Stimulated activated CD4-positive, alpha-beta T cell treated with anti-CD3 and anti-CD28 coated beads, Interleukin-4, amount 100 ng/mL, for 4 hours (primary cell): ENCODE data around the gene F11R.
A peak's percentile ranks its signal among the peaks of the same experiment; 100 is the strongest.
"Not testable (repeated sequence)": the region's sequence is repeated elsewhere in the genome, so short reads cannot be mapped to it uniquely, and the experiment has no call there.

Experiments used
- DNase-seq, 2 experiments: peaks; one replicate each; pipeline ENCODE4 v3.0.0-alpha.2; 2020

F11R gene

DNA sequence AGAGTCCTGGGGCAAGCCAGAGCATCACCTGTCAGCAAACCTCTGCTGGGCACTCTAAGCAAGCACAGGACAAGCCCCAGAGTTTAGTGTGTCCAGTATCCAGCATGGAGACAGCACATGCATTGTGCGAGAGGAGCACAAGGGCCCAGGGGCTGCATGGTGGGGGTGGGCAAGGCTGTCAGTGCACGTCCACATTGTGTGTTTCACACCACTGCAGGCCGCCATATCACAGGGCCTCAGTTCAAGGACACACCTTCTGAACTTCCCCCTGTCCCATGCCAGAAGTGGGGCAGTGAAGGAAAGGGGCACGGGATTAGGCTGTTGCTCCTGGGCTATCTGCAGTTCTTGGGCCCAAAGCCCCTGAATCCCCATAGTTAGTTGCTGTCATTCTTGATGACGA is 18.6 kb upstream of the F11R start:
- DNase-seq: no peak

DNA sequence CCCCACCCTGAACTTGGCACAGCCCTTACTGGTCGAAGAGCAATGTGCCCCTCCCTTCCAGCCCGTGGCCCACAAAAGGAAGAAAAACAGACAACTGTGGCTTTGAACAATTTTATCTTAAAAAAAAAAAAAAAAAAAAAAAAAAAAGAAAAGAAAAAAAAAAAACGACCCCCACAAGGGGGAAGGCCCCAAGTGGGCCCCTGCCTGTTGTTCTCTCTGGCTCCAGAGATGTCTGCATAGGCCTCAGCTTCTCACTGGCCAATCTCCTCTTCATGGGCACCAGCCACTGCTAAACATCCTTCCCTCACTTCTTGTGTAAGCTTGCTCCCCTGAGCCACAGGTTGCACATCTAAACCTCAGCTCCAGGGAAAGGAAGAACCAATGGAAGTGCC is 18.2 kb upstream of the F11R start:
- DNase-seq: no peak

DNA sequence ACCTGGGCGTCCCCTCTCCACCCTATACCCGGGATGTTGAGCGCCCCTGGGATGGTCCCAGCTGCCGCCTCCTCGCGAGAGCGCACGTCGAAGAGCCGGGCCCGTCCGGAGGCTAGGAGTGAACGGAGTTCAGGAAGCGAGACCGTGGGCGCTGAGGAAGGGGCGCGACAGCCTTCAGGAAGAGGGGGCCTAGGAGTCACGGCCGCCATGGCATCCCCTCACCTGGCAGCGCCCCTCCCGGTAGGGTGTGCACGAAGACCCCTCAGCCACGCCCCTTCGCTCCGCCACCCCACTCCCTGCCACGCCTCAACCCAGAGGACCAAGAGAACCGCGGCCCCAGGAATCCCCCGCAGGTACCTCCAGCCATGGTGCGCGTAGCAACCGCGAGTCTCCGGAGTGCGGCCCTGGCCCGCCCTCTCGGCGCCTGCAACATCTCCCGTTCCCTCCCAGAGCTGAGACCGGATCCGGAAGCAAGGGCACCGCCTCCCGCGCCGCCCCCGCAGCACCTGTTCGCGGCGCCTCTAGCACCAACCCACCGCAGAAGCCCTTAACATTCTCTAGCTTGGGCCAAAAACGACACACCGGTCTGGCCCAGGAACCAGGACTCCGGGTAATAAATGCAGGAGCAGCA is 17.7 kb upstream of the F11R start, which contains the start of gene TSTD1:
TSTD1 (minus strand) TSS at position 442 of the 631 bp plus-strand sequence; CDS start at position 367, 75 bp downstream.
- peak; percentile 82 to 85 for DNase-seq

DNA sequence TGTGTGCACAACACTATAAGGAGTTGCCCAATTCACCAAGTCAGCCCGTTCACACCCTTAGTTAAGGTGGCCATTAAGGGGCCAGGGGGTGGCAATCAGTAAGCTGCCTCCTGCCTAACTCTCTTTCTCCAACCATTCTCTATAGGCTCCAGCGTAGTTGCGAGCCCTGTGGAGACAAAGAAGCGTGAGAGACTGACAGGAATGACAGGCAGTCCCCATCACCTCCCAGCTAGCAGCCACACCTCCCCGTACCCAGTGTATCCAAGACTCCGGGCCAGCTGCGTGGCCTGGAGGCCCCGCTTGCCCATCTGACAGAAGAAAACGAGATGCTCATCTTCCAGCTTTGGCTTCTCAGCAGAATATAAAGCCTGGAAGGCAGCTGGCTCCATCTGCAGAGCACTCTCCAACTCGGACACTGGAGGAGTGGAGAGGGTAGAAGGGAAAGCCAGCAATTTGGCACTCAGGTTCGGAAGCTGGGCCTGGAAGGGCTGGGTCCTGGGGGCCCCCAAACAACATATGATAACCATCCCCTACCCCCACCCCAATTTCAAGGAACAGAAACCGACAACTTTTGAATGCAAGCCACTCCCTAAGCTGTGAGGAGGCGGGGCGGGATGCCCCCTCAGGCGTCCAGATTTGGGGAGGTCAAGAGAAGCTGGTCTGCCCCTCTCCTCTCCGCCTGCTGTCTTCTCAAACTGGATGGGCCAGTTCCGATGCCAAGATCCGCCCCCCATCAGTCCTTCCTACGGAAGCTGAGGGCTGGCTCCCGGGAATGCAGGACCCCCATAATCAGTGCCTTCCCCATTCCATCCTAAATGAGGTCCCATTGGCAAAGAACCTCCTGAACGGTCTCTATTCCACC is 16.9 kb upstream of the F11R start:
- DNase-seq: no peak

DNA sequence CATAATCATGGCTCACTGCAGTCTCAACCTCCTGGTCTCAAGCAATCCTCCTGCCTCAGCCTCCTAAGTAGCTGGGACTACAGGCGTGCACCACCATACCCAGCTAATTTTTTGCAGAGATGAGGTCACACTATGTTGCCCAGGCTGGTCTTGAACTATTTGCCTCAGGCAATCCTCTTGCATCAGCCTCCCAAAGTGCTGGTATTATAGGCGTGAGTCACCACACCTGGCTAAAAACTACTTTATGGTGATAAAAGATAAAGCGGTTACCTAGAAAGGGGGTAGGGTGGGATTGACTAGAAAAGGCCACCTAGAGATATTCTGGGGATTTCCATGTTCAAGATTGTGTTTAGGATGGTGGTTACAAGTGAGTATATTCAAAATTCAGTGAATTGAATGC is 12.8 kb upstream of the F11R start:
- no peak for DNase-seq

DNA sequence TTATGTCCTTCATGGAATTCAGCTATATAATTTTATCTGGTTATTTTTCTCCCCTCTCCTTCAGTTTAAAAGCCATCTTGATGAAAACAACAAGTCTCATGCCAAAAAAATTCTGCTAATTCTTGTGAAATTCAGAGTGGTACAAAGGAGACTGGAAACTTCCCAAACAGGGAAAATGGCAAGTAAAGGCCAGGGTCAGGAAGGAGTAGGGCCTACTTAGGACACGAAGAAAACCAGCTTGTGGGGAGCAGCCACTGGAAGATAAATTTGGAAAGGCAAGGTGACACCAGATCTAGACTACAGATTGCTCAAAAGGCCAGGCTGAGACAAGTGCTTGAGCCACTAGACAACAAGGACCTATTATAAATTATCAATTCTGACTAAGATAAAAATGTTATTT is 11.5 kb upstream of the F11R start:
- DNase-seq: no peak

DNA sequence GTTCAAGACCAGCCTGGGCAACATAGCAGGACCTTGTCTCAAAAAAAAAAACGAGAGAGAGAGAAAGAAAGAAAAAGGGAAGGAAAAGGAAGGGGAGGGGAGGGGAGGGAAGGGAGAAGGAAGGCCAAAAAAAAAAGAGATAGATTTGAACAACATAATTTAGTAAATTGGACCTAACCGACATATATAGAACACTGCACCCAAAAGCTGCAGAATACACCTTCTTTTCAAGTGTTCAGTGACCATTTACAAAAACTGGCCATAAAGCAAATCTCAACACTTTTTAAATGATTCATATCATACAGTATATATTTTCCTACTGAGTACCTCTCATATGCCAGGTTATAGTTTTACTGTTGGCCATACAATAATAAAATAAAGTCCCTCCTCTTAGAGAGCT is 10.9 kb upstream of the F11R start:
- DNase-seq: no peak

DNA sequence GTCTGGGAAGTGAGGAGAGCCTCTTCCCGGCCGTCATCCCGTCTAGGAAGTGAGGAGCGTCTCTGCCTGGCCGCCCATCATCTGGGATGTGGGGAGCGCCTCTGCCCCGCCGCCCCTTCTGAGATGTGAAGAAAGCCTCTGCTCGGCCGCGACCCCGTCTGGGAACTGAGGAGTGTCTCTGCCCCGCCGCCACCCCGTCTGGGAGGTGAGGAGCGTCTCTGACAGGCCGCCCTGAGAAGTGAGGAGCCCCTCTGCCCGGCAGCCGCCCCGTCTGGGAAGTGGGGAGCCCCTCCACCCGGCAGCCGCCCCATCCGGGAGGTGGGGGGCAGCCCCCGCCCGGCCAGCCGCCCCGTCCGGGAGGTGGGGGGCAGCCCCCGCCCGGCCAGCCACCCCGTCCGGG is 8.5 kb upstream of the F11R start:
- DNase-seq: not testable (repeated sequence)

DNA sequence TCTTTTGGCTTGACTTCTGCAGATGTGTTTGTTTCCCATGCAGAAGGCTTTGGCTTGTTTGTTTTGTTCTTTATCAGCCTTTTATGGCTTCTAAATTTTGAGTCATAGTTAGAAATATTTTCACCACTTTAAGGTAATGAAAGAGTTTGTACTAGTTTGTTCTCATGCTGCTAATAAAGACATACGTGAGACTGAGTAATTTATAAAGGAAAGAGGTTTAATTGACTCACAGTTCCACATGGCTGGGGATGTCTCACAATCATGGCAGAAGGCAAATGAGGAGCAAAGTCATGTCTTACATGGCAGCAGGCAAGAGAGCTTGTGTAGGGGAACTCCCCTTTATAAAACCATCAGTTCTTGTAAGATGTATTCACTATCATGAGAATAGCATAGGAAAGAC is 6.0 kb upstream of the F11R start:
- not testable (repeated sequence) for DNase-seq

DNA sequence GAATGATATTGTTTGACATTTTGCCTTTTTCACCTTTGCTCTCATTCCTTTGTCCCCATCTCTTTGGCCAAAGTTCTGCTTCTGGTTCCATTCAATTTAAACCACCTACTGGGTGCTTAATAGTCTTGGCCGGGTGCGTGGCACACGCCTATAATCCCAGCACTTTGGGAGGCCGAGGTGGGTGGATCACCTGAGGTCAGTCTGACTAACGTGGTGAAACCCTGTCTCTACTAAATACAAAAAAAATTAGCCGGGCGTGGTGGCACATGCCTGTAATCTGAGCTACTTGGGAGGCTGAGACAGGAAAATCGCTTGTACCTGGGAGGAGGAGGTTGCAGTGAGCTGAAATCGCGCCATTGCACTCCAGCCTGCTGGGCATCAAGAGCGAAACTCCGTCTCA is 1.5 kb upstream of the F11R start:
- not testable (repeated sequence) for DNase-seq

DNA sequence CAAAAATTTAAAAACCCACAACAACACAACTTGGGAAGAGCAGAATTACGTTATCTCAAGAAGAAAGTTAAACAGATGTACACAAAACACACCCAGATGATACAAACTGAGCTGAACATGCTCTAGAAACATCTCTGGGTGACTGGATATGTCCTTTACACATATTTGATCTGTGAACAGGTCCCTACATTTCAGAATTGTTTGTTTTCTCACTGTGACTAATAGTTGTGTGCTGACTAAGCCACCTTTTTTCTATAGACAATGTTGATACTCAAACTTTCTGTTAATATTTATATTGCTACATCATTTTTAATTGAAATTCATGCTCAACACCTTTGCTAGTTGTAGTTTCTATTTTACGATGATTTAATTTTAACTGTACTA is 1.0 kb upstream of the F11R start:
- no peak for DNase-seq

DNA sequence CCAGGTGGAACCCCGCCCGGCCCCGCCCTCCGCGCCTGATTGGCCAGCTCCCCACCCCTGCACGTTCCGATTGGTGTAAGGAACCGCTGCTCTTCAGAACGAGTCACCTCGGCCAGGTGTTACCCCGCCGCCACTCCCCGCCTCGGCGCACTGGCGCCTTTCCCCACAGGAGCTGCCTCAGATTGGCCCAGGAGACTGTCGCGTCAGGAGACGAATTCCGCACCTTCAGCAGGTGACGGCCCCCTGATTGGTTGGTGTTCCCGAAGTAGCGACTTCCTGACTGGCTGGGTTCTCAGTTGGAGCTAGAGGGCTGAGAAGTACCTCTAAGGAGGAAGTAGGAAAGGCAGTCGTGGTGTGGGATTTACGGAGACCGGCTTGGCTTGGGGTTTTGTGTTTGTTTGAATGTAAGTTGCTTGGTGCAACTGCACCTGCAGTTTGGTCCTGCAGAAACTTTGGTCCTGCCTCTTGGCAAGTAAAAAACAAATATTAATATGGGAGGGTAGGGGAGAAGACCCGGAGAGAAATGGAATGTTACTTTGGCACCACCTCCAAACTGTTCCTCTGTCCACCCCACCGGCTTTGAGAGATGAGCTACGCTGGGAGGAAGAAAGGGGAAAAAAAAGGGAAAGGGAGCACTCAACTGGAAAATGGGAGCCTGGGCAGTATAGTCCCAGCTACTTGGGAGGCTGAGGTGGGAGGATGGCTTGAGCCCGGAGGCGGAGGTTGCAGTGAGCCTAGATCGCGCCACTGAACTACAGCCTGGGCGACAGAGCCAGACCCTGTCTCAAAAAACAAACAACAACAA is 415 bp upstream of the F11R start:
- DNase-seq: peak; percentile 85 to 87

DNA sequence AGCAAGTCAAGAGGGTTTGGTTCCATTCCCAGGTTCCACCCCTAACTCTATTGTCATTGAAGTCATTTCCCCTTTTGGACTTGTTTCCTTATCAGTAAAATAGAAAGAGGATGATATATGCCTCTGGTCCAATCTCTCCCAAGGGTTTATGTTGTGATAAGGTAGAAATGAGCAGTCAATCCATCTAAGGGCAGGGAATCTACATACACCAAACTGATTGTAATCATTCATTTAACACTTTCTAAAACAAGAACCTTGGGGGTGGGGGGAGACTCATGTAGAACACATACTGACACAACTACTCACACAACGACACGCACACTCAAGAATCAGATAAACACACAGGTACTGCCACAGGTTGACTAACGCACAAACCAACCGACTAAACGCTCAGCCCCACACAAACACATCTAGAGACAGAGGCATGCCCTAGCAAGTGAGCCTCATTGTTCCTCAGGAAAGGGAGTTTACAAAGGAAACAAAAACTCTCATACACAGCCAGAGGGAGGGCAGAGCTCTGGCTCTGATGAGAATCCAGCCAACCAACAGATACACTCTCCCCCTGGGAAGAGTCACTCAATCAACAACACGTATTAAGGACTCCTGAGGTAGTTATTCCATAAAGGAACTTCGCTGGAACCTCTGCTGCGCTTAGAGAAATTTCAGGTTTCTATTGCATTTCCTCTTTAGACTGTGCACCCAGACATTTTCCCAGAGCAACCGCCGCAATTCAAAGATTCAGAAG is 1.0 kb downstream of the F11R start:
- no peak for DNase-seq

DNA sequence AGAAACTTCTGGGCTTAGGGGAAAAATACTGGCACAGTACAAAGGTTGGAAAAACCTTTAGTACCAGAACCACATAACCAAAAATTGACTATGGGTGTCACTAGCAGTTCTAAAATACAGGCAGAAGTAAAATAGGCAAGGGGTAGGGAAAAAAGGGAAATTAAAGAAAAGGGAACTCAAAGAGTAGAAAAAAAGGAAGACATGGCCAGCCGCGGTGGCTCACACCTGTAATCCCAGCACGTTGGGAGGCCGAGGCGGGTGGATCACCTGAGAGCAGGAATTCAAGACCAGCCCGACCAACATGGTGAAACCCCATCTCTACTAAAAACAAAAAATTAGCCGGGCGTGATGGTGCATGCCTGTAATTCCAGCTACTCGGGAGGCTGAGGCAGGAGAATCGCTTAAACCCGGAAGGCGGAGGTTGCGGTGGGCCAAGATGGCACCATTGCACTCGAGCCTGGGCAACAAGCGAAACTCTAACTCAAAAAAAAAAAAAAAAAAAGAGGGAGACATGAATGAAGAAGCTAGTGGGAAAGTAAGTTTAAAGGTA is 1.8 kb downstream of the F11R start:
- DNase-seq: not testable (repeated sequence)

DNA sequence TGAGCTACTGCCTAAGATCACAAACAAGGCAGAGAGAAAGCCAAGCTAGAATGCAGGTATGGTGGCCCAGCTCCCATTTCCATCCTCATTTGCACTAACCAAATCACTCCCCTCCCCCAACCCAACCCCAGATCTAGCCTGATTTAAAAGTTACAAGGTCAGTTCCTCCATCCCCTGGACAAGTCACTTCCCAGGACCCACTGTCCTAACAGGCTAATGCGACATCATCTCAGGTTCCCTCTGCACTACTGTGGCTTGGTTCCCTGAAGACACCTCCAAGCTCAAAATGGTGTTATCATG is 2.4 kb downstream of the F11R start:
- no peak for DNase-seq

DNA sequence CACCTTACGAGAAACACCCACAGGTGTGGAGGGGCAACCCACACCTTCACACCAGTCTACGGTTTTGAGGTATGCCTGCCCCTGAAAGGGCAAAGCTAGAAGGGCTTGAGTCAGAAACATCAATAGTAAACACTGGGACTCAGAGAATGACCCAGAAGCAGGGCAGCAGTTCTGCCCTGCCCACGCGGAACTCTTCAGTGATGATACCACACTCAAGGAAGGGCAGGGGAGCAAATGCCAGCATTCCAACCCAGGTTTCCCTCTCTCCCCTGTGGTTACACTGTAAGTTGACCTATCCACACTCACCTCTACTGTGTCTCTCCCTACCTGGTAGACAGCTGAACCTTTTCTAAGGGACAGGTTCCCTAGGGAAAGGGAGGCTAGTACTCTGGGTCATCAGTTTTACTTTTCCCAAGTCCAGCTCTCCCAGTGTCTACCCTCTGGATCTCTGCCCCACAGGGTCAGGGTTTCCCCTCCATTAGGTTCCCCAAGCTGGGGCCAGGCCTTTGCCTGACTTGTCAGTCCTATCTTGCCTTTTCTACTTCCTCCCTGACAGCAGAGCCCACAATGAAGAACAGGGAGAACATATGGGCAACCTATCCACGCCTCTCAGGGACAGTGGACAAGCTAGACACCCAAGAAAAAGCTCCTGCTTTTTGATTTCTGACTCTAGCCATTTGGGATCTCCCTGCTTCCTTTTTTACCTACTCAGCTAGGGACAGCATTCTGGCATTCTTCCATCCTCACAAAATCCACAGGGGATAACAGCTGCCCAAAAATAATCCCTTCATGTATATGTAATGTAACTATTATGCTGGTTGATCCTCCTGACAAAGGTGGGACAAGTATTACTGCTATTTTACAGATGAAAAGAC is 3.0 kb downstream of the F11R start:
- no peak for DNase-seq

DNA sequence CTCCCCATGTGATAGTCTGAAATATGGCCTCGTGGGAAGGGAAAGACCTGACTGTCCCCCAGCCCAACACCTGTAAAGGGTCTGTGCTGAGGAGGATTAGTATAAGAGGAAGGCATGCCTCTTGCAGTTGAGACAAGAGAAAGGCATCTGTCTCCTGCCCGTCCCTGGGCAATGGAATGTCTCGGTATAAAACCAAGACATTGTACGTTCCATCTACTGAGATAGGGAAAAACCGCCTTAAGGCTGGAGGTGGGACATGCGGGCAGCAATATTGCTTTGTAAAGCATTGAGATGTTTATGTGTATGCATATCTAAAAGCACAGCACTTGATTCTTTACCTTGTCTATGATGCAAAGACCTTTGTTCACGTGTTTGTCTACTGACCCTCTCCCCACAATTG is 3.8 kb downstream of the F11R start:
- DNase-seq: not testable (repeated sequence)

DNA sequence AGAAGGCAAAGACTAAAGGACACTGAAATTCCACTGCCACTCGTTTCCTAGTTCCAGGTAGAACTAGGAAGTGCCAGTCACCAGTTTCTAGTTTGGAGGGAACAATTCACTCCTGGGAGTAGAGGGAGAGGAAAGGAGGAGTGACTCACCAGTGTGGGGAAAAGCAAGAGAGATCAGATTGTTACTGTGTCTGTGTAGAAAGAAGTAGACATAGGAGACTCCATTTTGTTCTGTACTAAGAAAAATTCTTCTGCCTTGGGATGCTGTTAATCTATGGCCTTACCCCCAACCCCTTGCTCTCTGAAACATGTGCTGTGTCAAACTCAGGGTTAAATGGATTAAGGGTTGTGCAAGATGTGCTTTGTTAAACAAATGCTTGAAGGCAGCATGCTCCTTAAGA is 4.3 kb downstream of the F11R start:
- not testable (repeated sequence) for DNase-seq

DNA sequence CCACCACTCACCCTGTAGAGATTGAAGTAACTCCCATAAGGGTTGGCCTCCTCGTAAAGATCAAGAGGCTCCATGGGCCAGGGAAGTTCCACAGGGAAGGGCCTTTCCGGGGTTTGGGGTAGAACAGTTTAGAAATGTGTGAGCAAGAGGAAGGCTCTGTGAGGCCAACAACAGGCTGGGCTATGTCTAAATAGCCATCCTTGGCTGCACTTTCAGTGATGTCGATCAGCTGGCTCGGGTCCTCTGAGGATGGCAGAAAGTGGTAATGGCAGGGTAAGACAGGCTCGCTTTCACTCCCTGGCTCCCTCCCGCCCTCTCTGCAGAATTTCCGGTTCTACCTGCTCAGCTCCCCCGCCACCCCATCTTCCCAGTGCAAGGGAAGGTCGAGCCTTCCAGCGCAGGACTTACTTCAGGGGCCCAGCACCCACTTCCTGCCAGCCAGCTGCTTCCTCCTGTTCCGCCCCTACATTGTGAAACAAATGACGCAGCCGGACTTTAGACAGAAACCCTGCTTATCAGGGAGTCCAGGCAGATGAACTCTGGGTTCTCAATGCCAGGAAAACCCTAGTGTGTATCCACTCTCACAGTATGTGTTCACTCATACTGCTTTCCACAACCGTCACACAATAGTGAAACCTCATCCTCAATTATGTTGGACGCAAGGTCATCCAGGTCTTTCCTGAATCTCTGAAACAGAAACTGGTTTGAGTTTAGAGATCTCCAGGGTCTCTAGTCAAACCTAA is 7.3 kb downstream of the F11R start:
- DNase-seq: peak; percentile 37 to 52

DNA sequence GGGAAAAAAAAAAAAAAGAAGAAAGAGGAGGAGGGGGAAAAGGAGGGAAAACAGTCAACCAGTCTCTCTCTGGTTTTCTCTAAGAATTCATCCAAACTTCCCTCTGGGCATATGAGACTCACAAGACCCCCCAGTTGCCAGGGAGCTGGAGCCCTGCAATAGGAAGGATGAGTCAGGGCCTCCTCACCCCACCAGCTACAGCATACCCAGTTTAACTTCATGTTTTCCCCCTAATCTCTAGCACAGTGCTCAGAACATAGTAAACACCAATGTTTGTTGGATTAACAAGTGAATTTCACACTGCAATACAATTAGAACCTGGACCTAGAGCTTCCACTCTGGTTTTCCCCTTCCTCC is 7.8 kb downstream of the F11R start:
- DNase-seq: peak in 1 of 2 experiments; percentile 8

DNA sequence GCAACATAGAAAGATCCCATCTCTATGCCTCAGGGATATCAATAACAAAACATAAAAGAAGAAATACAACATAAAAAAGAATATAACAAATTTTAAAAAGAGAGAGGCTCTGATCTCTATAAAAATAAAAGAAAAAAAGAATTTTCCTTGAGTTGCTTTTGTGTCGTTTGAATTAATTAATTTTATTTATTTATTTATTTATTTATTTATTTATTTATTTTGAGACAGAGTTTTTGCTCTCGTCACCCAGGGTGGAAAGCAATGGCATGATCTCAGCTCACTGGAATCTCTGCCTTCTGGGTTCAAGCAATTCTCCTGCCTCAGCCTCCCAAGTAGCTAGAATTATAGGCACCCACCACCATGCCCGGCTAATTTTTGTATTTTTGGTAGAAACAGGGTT is 8.5 kb downstream of the F11R start:
- DNase-seq: no peak
